GM12878 (cell line): Measurements from ENCODE around the gene TMEM171. TPM values are rescaled to one million over a fixed set of nuclear protein-coding genes. Genes with fewer than 3 reads are reported as not detected.

Experiments used
- ATAC-seq: fragments of 200-7000 bp; cut with Tn5 transposase; 3 replicates; pipeline ENCODE4 v1.9.1; 2020; ENCODE audit warnings: mild to moderate bottlenecking, moderate library complexity
- BruUV-seq: library from RNA; stranded (reverse); fragments of 400-500 nt; replicated peaks from 2 replicates; lab custom pipeline; 2021; lab: Mats Ljungman, UMichigan
- CTCF ChIA-PET: fragments of 300-600 bp; sonication (Branson Sonifier 250); formaldehyde crosslinking; extraction: SDS; loops from one replicate; lab custom pipeline; 2021; ENCODE audit warnings: inconsistent platforms; lab: Yijun Ruan, JAX
- POLR2A ChIA-PET: fragments of 350-600 bp; formaldehyde crosslinking; extraction: SDS; loops from one replicate; lab custom pipeline; 2021; ENCODE audit warnings: inconsistent platforms; lab: Charles Lee
- RAD21 ChIA-PET: fragments of 300-600 bp; sonication (Branson Sonifier 250); formaldehyde crosslinking; loops from one replicate; lab custom pipeline; 2023; ENCODE audit warnings: antibody characterized with exemption; ENCODE audit not compliant: unreplicated experiment; lab: Charles Lee
- SMC1A ChIA-PET: fragments of 300-600 bp; sonication (Branson Sonifier 250); formaldehyde crosslinking; loops from one replicate; lab custom pipeline; 2023; ENCODE audit not compliant: unreplicated experiment, uncharacterized antibody; lab: Charles Lee
- DNase-seq: peaks from one replicate; pipeline ENCODE4 v3.0.0-alpha.2; 2011; ENCODE audit warnings: low read depth, low spot score
- FAIRE-seq: peaks from 3 replicates; lab custom pipeline; 2011; peaks lifted over from hg19 to GRCh38; lab: Jason Lieb, UNC
- H2AFZ ChIP-seq: 2 replicates; pipeline ENCODE4 v1.6.0; 2011; ENCODE audit warnings: low read depth, low read length, control low read depth; ENCODE audit not compliant: control insufficient read depth
- H3K27ac ChIP-seq: 2 replicates; pipeline ENCODE4 v1.5.1; 2011; ENCODE audit warnings: control low read depth; ENCODE audit not compliant: control insufficient read depth, insufficient read depth
- H3K27me3 ChIP-seq, 2 experiments: replicated peaks in 1 of 2; 2 replicates each; pipeline versions ENCODE4 v1.6.0 to v1.6.1; 2011; ENCODE audit warnings: low read length in 1 of 2; ENCODE audit not compliant: control insufficient read depth in 2 of 2, insufficient read depth in 2 of 2
- H3K36me3 ChIP-seq, 2 experiments: 2 replicates each; pipeline ENCODE4 v1.5.1; 2011; ENCODE audit warnings: low read length in 1 of 2; ENCODE audit not compliant: control insufficient read depth in 2 of 2, insufficient read depth in 2 of 2
- H3K4me1 ChIP-seq: 2 replicates; pipeline ENCODE4 v1.6.1; 2011; ENCODE audit warnings: mild to moderate bottlenecking, low read length, moderate library complexity, mixed read lengths; ENCODE audit not compliant: control insufficient read depth, insufficient read depth
- H3K4me2 ChIP-seq: 2 replicates; pipeline ENCODE4 v1.6.0; 2011; ENCODE audit warnings: control low read depth; ENCODE audit not compliant: control insufficient read depth, insufficient read depth
- H3K4me3 ChIP-seq: fragments of 200-600 bp; sonication (generic); 2 replicates; pipeline ENCODE4 v1.5.1; 2016
- H3K79me2 ChIP-seq: 2 replicates; pipeline ENCODE4 v1.6.0; 2011; ENCODE audit warnings: low read length; ENCODE audit not compliant: control insufficient read depth, insufficient read depth
- H3K9ac ChIP-seq: 2 replicates; pipeline ENCODE4 v1.8.0; 2011; ENCODE audit warnings: low read length, control low read depth, mixed read lengths; ENCODE audit not compliant: control insufficient read depth, insufficient read depth
- H3K9me3 ChIP-seq: replicated peaks from 3 replicates; pipeline ENCODE4 v1.5.1; 2011; ENCODE audit warnings: mild to moderate bottlenecking, low read length; ENCODE audit not compliant: control insufficient read depth, insufficient read depth
- H4K20me1 ChIP-seq: 2 replicates; pipeline ENCODE4 v1.6.0; 2011; ENCODE audit not compliant: control insufficient read depth, insufficient read depth
- BCLAF1 ChIP-seq: fragments of 450-650 bp; IDR thresholded peaks from 2 replicates; pipeline ENCODE4 v1.6.1; 2017; ENCODE audit warnings: antibody characterized with exemption, mild to moderate bottlenecking, moderate library complexity
- CBFB ChIP-seq: IDR thresholded peaks from 2 replicates; pipeline ENCODE4 v1.6.1; 2016; ENCODE audit warnings: antibody characterized with exemption, low read depth
- CBX5 ChIP-seq: sonication (generic); IDR thresholded peaks from 2 replicates; pipeline ENCODE4 v1.6.1; 2016; ENCODE audit warnings: low read depth, moderate library complexity, mild to moderate bottlenecking, inconsistent platforms
- EED ChIP-seq: sonication (generic); IDR thresholded peaks from 2 replicates; pipeline ENCODE4 v1.6.1; 2016; ENCODE audit warnings: antibody characterized with exemption, low read depth
- GABPA ChIP-seq: IDR thresholded peaks from 2 replicates; pipeline ENCODE4 v1.6.1; 2014; ENCODE audit warnings: antibody characterized with exemption, low read depth, mild to moderate bottlenecking, inconsistent platforms
- JUND ChIP-seq: IDR thresholded peaks from 2 replicates; pipeline ENCODE4 v1.6.1; 2012; ENCODE audit warnings: low read depth, mild to moderate bottlenecking, low read length, improper control_type of control experiment, moderate library complexity
- MLLT1 ChIP-seq: fragments of 450-650 bp; IDR thresholded peaks from 2 replicates; pipeline ENCODE4 v1.6.1; 2016; ENCODE audit warnings: mild to moderate bottlenecking
- MYC ChIP-seq: IDR thresholded peaks from 2 replicates; pipeline ENCODE4 v1.6.1; 2011; ENCODE audit warnings: mild to moderate bottlenecking, low read length, moderate library complexity, inconsistent platforms; ENCODE audit not compliant: insufficient read depth, insufficient replicate concordance, insufficient read length, severe bottlenecking
- NFYA ChIP-seq: IDR thresholded peaks from 2 replicates; pipeline ENCODE4 v1.6.1; 2011; ENCODE audit warnings: low read depth, mild to moderate bottlenecking, low read length, improper control_type of control experiment, borderline replicate concordance
- NKRF ChIP-seq: fragments of 450-650 bp; conservative IDR thresholded peaks from 2 replicates; pipeline ENCODE4 v1.6.1; 2017; ENCODE audit warnings: mild to moderate bottlenecking, moderate library complexity
- RFX5 ChIP-seq: IDR thresholded peaks from 2 replicates; pipeline ENCODE4 v1.6.1; 2011; ENCODE audit warnings: low read depth, low read length, improper control_type of control experiment
- SMAD1 ChIP-seq: fragments of 450-650 bp; IDR thresholded peaks from 2 replicates; pipeline ENCODE4 v1.6.1; 2018; ENCODE audit warnings: mild to moderate bottlenecking, low read depth; ENCODE audit not compliant: partially characterized antibody
- SP1 ChIP-seq: IDR thresholded peaks from one replicate; pipeline ENCODE4 v1.6.1; 2011; ENCODE audit warnings: low read depth, low read length
- TARDBP ChIP-seq: IDR thresholded peaks from 2 replicates; pipeline ENCODE4 v1.6.1; 2016; ENCODE audit warnings: borderline replicate concordance
- ZNF274 ChIP-seq: IDR thresholded peaks from one replicate; pipeline ENCODE4 v1.8.0; 2011; ENCODE audit not compliant: insufficient read length, insufficient read depth
- ZNF622 ChIP-seq: fragments of 450-650 bp; IDR thresholded peaks from 2 replicates; pipeline ENCODE4 v1.6.1; 2017; ENCODE audit warnings: mild to moderate bottlenecking, inconsistent platforms
- ZZZ3 ChIP-seq: IDR thresholded peaks from 2 replicates; pipeline ENCODE4 v1.6.1; 2011; ENCODE audit warnings: low read depth; ENCODE audit not compliant: control insufficient read depth, insufficient read length
- WGBS: methylation state at CpG from one replicate; pipeline ENCODE4 v1.1.6; 2016; ENCODE audit warnings: low lambda C conversion rate; ENCODE audit not compliant: insufficient replicate concordance, insufficient coverage; ENCODE audit errors: missing lambda C conversion rate; 5-methylcytosine and 5-hydroxymethylcytosine counted together
- in situ Hi-C: fragments of 300-500 bp; cut with MboI; formaldehyde crosslinking; loops from 9 replicates; pipeline ENCODE4 v1.14.3; 2018; ENCODE audit warnings: mixed read lengths
- intact Hi-C: fragments of 100-400 bp; cut with micrococcal nuclease; formaldehyde crosslinking; loops from one replicate; pipeline ENCODE4 v1.14.2; 2022; ENCODE audit not compliant: unreplicated experiment
- polyA plus RNA-seq, 11 experiments: library from polyadenylated mRNA; depleted of rRNA in 4 of 11; unstranded in 6 of 11; stranded (reverse) in 5 of 11; fragments of >200 nt; fragmentation: Nextera tagmentation in 4 of 11; fragmentation: Illumina TruSeq in 1 of 11; extraction: Ambion mirVana in 4 of 11; extraction: Trizol in 1 of 11; gene quantifications; 1 replicate in 1 of 11; 2 replicates in 10 of 11; pipeline versions ENCODE4 v1.2.1 to v1.2.3, GENCODE V29; 2011 to 2016; ENCODE audit warnings: inconsistent platforms in 2 of 11, missing spikeins in 2 of 11, low read depth in 1 of 11
- total RNA-seq, 4 experiments: library from RNA; depleted of rRNA in 3 of 4; stranded (reverse); fragments of >200 nt in 3 of 4; fragmentation: Illumina TruSeq in 1 of 4; extraction: Trizol in 1 of 4; gene quantifications; 2 replicates each; pipeline versions ENCODE4 v1.2.1 to v1.2.3, GENCODE V29; 2013 to 2021

The TMEM171 gene
- total and polyA plus RNA-seq, 10 of the 15 experiments (the other 5 are each of a cell fraction or from before 2014, with no cell fraction given): not detected

- TF ChIP-seq RFX5 (no peak), ZNF274 (no peak)
Measured at GRCh38 chr5:73116506-73116905, 3.9 kb upstream of the TMEM171 start (continued).

- no peaks in the 10 kb centered on the region for H3K4me1 ChIP-seq
- H3K27ac ChIP-seq: no peak overlapping the region
- ChIA-PET POLR2A (no interaction called here), CTCF (no interaction called here), RAD21 (no interaction called here), SMC1A (no interaction called here)
- no peak for DNase-seq
- no peak overlapping the region for H2AFZ ChIP-seq
- H4K20me1 ChIP-seq: no peaks in the 10 kb centered on the region
- no peaks in the 10 kb centered on the region for H3K79me2 ChIP-seq
- no peak overlapping the region for H3K4me2 ChIP-seq
- peaks cover 9% of the 10 kb centered on the region in 2 experiments for H3K27me3 ChIP-seq
- intact Hi-C loops: no loop called here
- ATAC-seq: no peak
- H3K36me3 ChIP-seq: no peaks in the 10 kb centered on the region
- 22% methylated on average over 3 of the region's 3 CpGs for WGBS
- in situ Hi-C loops: no loop called here
- FAIRE-seq: no peak
- H3K9ac ChIP-seq: no peak overlapping the region
- H3K4me3 ChIP-seq: no peak overlapping the region
- no TSS peak for BruUV-seq
- H3K9me3 ChIP-seq: no peaks in the 10 kb centered on the region
- no peak for TF ChIP-seq EED
- TF ChIP-seq NFYA: no peak
- TF ChIP-seq SP1: no peak
- TF ChIP-seq SMAD1: no peak
- TF ChIP-seq CBX5: no peak
- no peak for TF ChIP-seq GABPA
- TF ChIP-seq MYC: no peak
- TF ChIP-seq ZNF622: no peak
- TF ChIP-seq MLLT1: no peak
- TF ChIP-seq CBFB: no peak
- TF ChIP-seq NKRF: no peak
- TF ChIP-seq ZZZ3: no peak
- no peak for TF ChIP-seq BCLAF1
- TF ChIP-seq TARDBP: no peak
- TF ChIP-seq JUND: no peak
Measured at GRCh38 chr5:73117088-73117740, 3.2 kb upstream of the TMEM171 start.
